ENCODE data around the gene HCN3. TPM values are rescaled to one million over a fixed set of nuclear protein-coding genes. Genes with fewer than 3 reads are reported as not detected.

HCN3 gene
- total and polyA plus RNA-seq, 2 of the 13 experiments (the other 11 are each of a cell fraction or from before 2014, with no cell fraction given): 2.4 to 10.2 TPM

- FAIRE-seq (no peak), ATAC-seq (no peak), DNase-seq (ENCODE audit: low spot score) (no peak)
- Histone ChIP-seq H3K4me3 (replicated peaks in 1 of 3; ENCODE audit: insufficient read depth in 1 of 3, low read depth in 2 of 3, low read length in 3 of 3) (no peak overlapping the region), H3K36me3 (replicated peaks in 1 of 2; ENCODE audit: control insufficient read depth in 1 of 2, insufficient read depth in 2 of 2, low read length in 2 of 2) (peaks cover 30 to 66% of the 10 kb centered on the region in 2 experiments), H3K9me3 (ENCODE audit: low read length) (no peaks in the 10 kb centered on the region), H3K27me3 (ENCODE audit: control insufficient read depth in 1 of 2, insufficient read depth in 2 of 2, low read length in 2 of 2) (no peaks in the 10 kb centered on the region; a peak in 1 of 5 replicates), H2AFZ (ENCODE audit: low read length) (no peak overlapping the region), H3K4me2 (ENCODE audit: low read depth, low read length) (no peak overlapping the region), H3K4me1 (ENCODE audit: insufficient read depth, low read length) (peaks cover 23% of the 10 kb centered on the region), H4K20me1 (ENCODE audit: insufficient read depth, low read length) (no peaks in the 10 kb centered on the region), H3K79me2 (ENCODE audit: insufficient read depth, low read length) (peaks cover 28% of the 10 kb centered on the region), H3K27ac (ENCODE audit: extremely low read length, insufficient read depth, low read length) (no peak overlapping the region), H3K9ac (ENCODE audit: insufficient read depth, low read depth, low read length) (no peak overlapping the region)
- BruUV-seq (replicated peaks): no TSS peak
- ChIA-PET POLR2A (no interaction called here), CTCF (ENCODE audit: low intra/inter-chr PET ratio, low total read pairs) (no interaction called here)
- in situ Hi-C loops (cut with HindIII; ENCODE audit: extremely low pct_ligation_motif_present, low pct_unique_long_range_greater_than_20kb): no loop called here
- over 99% methylated on average over 21 of the region's 21 CpGs for WGBS (ENCODE audit: low lambda C conversion rate)
- intact Hi-C loops (cut with micrococcal nuclease; ENCODE audit: unreplicated experiment): no loop called here
- no peak for TF ChIP-seq ZC3H4 (CRISPR knock-in tag; IDR thresholded peaks at IDR 0.05; ENCODE audit: borderline replicate concordance)
- TF ChIP-seq RNF2 (conservative IDR thresholded peaks at IDR 0.05; ENCODE audit: low read depth): no peak
- no peak for TF ChIP-seq SOX6 (IDR thresholded peaks at IDR 0.05)
- TF ChIP-seq SOX6 (CRISPR knock-in tag; IDR thresholded peaks at IDR 0.05): no peak
- no peak for TF ChIP-seq STAT5B (CRISPR knock-in tag; IDR thresholded peaks at IDR 0.05)
- no peak for TF ChIP-seq BRD4 (CRISPR knock-in tag; IDR thresholded peaks at IDR 0.05)
- TF ChIP-seq ZNF205 (CRISPR knock-in tag; IDR thresholded peaks at IDR 0.05): no peak
- TF ChIP-seq ZNF33B (CRISPR knock-in tag; IDR thresholded peaks at IDR 0.05): no peak
- TF ChIP-seq MED13 (CRISPR knock-in tag; IDR thresholded peaks at IDR 0.05): no peak
- TF ChIP-seq ZNF34 (CRISPR knock-in tag; IDR thresholded peaks at IDR 0.05; ENCODE audit: borderline replicate concordance): no peak
- TF ChIP-seq ZNF326 (CRISPR knock-in tag; IDR thresholded peaks at IDR 0.05; ENCODE audit: borderline replicate concordance): no peak
- no peak for TF ChIP-seq ZNF550 (CRISPR knock-in tag; IDR thresholded peaks at IDR 0.05; ENCODE audit: borderline replicate concordance)
These were observed 8.6 kb upstream of the HCN3 start for GRCh38 chr1:155268630-155269029.

GRCh38 chr1:155269381-155269780 is 7.9 kb upstream of the HCN3 start:
- ATAC-seq: no peak
- no peak overlapping the region for H3K4me2 ChIP-seq (ENCODE audit: low read depth, low read length)
- intact Hi-C loops (cut with micrococcal nuclease; ENCODE audit: unreplicated experiment): no loop called here
- H3K9ac ChIP-seq (ENCODE audit: insufficient read depth, low read depth, low read length): no peak overlapping the region
- H2AFZ ChIP-seq (ENCODE audit: low read length): no peak overlapping the region
- H4K20me1 ChIP-seq (ENCODE audit: insufficient read depth, low read length): no peaks in the 10 kb centered on the region
- BruUV-seq (replicated peaks): no TSS peak
- peaks cover 29% of the 10 kb centered on the region for H3K4me1 ChIP-seq (ENCODE audit: insufficient read depth, low read length)
- peaks cover 28% of the 10 kb centered on the region for H3K79me2 ChIP-seq (ENCODE audit: insufficient read depth, low read length)
- H3K4me3 ChIP-seq (replicated peaks in 1 of 3; ENCODE audit: insufficient read depth in 1 of 3, low read depth in 2 of 3, low read length in 3 of 3): no peak overlapping the region
- ChIA-PET POLR2A (no interaction called here), CTCF (ENCODE audit: low intra/inter-chr PET ratio, low total read pairs) (no interaction called here)
- no peak for DNase-seq (ENCODE audit: low spot score)
- WGBS (ENCODE audit: low lambda C conversion rate): 97% methylated on average over 21 of the region's 21 CpGs
- no peaks in the 10 kb centered on the region; a peak in 1 of 5 replicates for H3K27me3 ChIP-seq (ENCODE audit: control insufficient read depth in 1 of 2, insufficient read depth in 2 of 2, low read length in 2 of 2)
- TF ChIP-seq HNRNPH1 (optimal IDR thresholded peaks at IDR 0.05; ENCODE audit: low read depth, low read length) (no peak), GLI4 (CRISPR knock-in tag; IDR thresholded peaks at IDR 0.05; ENCODE audit: borderline replicate concordance) (no peak), ZNF605 (CRISPR knock-in tag; IDR thresholded peaks at IDR 0.05) (no peak), MYPOP (CRISPR knock-in tag; IDR thresholded peaks at IDR 0.05) (no peak), ZNF550 (CRISPR knock-in tag; IDR thresholded peaks at IDR 0.05; ENCODE audit: borderline replicate concordance) (no peak), SP2 (CRISPR knock-in tag; IDR thresholded peaks at IDR 0.05) (no peak), ZNF292 (CRISPR knock-in tag; IDR thresholded peaks at IDR 0.05; ENCODE audit: borderline replicate concordance, low read depth) (no peak), STAT5B (CRISPR knock-in tag; IDR thresholded peaks at IDR 0.05) (no peak), MIER2 (CRISPR knock-in tag; IDR thresholded peaks at IDR 0.05) (no peak), MBD4 (IDR thresholded peaks at IDR 0.05; ENCODE audit: borderline replicate concordance, low read length) (no peak), ZNF431 (CRISPR knock-in tag; IDR thresholded peaks at IDR 0.05; ENCODE audit: borderline replicate concordance, low read depth) (no peak), CEBPG (CRISPR knock-in tag; IDR thresholded peaks at IDR 0.05) (no peak)
- no peaks in the 10 kb centered on the region for H3K9me3 ChIP-seq (ENCODE audit: low read length)
- in situ Hi-C loops (cut with HindIII; ENCODE audit: extremely low pct_ligation_motif_present, low pct_unique_long_range_greater_than_20kb): no loop called here
- no peak for FAIRE-seq
- H3K27ac ChIP-seq (ENCODE audit: extremely low read length, insufficient read depth, low read length): no peak overlapping the region
- peaks cover 28 to 59% of the 10 kb centered on the region in 2 experiments for H3K36me3 ChIP-seq (replicated peaks in 1 of 2; ENCODE audit: control insufficient read depth in 1 of 2, insufficient read depth in 2 of 2, low read length in 2 of 2)
